HL-60 (cell line): ENCODE measurements around the gene RAB11FIP5.

Experiments used
- DNase-seq, 2 experiments: peaks; one replicate each; pipeline ENCODE4 v3.0.0-alpha.2; 2010 to 2020; ENCODE audit warnings: low read depth in 1 of 2, low spot score in 1 of 2
- H3K27ac ChIP-seq: fragments of 250-450 bp; sonication (Bioruptor Pico); replicated peaks from 2 replicates; pipeline ENCODE4 v1.5.1; 2020; ENCODE audit warnings: mild to moderate bottlenecking, moderate library complexity
- H3K27me3 ChIP-seq: fragments of 250-450 bp; sonication (Bioruptor Pico); 2 replicates; pipeline ENCODE4 v1.5.1; 2021; ENCODE audit warnings: mild to moderate bottlenecking, moderate library complexity; ENCODE audit not compliant: insufficient read depth, poor library complexity, severe bottlenecking
- H3K4me3 ChIP-seq: replicated peaks from 2 replicates; pipeline ENCODE4 v1.5.1; 2011; ENCODE audit warnings: mild to moderate bottlenecking, control low read depth, low read length; ENCODE audit not compliant: insufficient read depth
- CTCF ChIP-seq: IDR thresholded peaks from one replicate; pipeline ENCODE4 v1.5.1; 2011; ENCODE audit warnings: low read length, control low read depth, inconsistent platforms; ENCODE audit not compliant: insufficient read depth
- GABPA ChIP-seq: IDR thresholded peaks from 2 replicates; pipeline ENCODE4 v1.6.1; 2012; ENCODE audit warnings: low read depth
- POLR2AphosphoS5 ChIP-seq: IDR thresholded peaks from 2 replicates; pipeline ENCODE4 v1.6.1; 2012; ENCODE audit warnings: low read depth
- SPI1 ChIP-seq: IDR thresholded peaks from 2 replicates; pipeline ENCODE4 v1.6.1; 2012; ENCODE audit warnings: low read depth, mild to moderate bottlenecking, borderline replicate concordance
- TF ChIP-seq, protein P1 (sequence below): IDR thresholded peaks from 2 replicates; pipeline ENCODE4 v1.6.1; 2012; ENCODE audit warnings: low read depth; ENCODE audit not compliant: insufficient replicate concordance

The RAB11FIP5 gene

DNA sequence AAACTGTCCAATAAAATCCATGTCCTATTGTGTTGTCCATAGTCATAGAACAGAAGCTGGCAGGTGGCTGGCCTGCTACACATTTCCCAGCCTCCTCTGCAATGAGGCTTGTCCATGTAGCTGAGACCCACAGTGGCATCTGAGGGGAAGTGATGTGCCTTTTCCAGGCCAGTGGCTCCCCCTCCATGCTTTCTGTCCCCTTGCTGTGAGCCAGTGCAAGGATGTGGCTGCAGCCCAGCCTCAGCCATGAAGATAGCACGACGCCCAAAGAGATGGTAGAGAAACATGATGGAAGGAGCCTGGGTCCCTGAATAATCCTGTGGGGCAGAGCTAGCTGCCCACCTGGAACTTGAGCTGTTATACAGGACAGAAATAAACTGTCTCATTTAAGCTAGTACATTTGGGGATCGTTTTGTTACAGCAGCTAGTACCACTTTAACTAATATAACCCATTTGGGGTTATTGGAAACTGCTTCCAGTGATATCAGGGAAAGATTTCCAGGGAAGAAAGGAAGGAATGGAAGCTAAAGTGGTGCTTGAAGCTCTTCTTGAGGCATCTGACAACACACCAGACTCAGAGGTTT lies 81.6 kb downstream of the RAB11FIP5 start:
- no peak for TF ChIP-seq CTCF
- no peak for TF ChIP-seq GABPA
- no peak for TF ChIP-seq SPI1
- no peak for TF ChIP-seq POLR2AphosphoS5
- TF ChIP-seq, protein P1, sequence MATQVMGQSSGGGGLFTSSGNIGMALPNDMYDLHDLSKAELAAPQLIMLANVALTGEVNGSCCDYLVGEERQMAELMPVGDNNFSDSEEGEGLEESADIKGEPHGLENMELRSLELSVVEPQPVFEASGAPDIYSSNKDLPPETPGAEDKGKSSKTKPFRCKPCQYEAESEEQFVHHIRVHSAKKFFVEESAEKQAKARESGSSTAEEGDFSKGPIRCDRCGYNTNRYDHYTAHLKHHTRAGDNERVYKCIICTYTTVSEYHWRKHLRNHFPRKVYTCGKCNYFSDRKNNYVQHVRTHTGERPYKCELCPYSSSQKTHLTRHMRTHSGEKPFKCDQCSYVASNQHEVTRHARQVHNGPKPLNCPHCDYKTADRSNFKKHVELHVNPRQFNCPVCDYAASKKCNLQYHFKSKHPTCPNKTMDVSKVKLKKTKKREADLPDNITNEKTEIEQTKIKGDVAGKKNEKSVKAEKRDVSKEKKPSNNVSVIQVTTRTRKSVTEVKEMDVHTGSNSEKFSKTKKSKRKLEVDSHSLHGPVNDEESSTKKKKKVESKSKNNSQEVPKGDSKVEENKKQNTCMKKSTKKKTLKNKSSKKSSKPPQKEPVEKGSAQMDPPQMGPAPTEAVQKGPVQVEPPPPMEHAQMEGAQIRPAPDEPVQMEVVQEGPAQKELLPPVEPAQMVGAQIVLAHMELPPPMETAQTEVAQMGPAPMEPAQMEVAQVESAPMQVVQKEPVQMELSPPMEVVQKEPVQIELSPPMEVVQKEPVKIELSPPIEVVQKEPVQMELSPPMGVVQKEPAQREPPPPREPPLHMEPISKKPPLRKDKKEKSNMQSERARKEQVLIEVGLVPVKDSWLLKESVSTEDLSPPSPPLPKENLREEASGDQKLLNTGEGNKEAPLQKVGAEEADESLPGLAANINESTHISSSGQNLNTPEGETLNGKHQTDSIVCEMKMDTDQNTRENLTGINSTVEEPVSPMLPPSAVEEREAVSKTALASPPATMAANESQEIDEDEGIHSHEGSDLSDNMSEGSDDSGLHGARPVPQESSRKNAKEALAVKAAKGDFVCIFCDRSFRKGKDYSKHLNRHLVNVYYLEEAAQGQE, result no peak
- H3K27ac ChIP-seq, result no peak overlapping the region; the same call in 1 of the 2 replicates
- no peak for DNase-seq
- no peaks in the 10 kb centered on the region for H3K27me3 ChIP-seq
- H3K4me3 ChIP-seq, result no peak overlapping the region

- DNase-seq, result no peak
- TF ChIP-seq SPI1, result no peak
- TF ChIP-seq GABPA, result no peak
- TF ChIP-seq POLR2AphosphoS5, result no peak
- TF ChIP-seq, protein P1, result no peak
- TF ChIP-seq CTCF, result no peak
Observed at GRCh38 chr2:73028841-73029240, 83.9 kb downstream of the RAB11FIP5 start.

GRCh38 chr2:73027340-73027739 lies 85.4 kb downstream of the RAB11FIP5 start:
- TF ChIP-seq POLR2AphosphoS5 (no peak), GABPA (no peak), SPI1 (no peak), CTCF (no peak)
- TF ChIP-seq, protein P1, result no peak
- no peaks in the 10 kb centered on the region for H3K27me3 ChIP-seq
- H3K27ac ChIP-seq, result no peak overlapping the region
- DNase-seq, result no peak
- no peak overlapping the region for H3K4me3 ChIP-seq

More at GRCh38 chr2:73028841-73029240, 83.9 kb downstream of the RAB11FIP5 start:
- H3K4me3 ChIP-seq, result no peak overlapping the region
- H3K27me3 ChIP-seq, result no peaks in the 10 kb centered on the region
- H3K27ac ChIP-seq, result no peak overlapping the region
